Ammon's horn (tissue), 1 donor: ENCODE data around the gene GNG7.
"Not testable (repeated sequence)": the region's sequence is repeated elsewhere in the genome, so short reads cannot be mapped to it uniquely, and the experiment has no call there.

Source experiments
- DNase-seq: peaks from one replicate; pipeline ENCODE4 v3.0.0-alpha.2; 2016; ENCODE audit warnings: low spot score

The GNG7 gene

DNA sequence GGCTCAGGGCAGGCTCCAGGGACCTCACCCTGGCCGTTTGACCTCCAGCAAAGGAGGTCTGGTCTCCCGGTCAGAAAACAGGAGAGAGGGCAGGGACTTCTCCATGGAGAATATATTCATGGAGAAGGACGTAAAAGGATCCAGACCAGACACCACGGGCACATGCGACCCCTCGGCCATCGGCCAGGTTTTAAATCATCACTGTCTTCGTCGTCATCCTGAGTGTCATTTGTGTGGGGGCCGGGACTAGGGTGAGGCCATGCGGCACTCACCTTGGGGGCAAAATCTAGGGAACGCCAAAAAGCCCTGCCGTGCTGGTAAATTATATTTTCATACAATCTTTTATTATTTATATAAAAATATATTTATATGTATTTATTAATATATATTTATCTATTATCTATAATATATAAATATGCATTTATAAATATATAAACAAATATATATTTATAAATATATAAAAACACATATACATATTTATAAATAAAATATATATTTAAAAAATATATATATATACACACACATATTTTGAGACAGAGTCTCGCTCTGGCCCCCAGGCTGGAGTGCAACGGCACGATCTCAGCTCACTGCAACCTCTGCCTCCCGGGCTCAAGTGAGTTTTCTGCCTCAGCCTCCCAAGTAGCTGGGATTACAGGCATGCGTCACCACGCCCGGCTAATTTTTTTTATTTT lies 151.2 kb downstream of the GNG7 start:
- DNase-seq, result no peak

DNA sequence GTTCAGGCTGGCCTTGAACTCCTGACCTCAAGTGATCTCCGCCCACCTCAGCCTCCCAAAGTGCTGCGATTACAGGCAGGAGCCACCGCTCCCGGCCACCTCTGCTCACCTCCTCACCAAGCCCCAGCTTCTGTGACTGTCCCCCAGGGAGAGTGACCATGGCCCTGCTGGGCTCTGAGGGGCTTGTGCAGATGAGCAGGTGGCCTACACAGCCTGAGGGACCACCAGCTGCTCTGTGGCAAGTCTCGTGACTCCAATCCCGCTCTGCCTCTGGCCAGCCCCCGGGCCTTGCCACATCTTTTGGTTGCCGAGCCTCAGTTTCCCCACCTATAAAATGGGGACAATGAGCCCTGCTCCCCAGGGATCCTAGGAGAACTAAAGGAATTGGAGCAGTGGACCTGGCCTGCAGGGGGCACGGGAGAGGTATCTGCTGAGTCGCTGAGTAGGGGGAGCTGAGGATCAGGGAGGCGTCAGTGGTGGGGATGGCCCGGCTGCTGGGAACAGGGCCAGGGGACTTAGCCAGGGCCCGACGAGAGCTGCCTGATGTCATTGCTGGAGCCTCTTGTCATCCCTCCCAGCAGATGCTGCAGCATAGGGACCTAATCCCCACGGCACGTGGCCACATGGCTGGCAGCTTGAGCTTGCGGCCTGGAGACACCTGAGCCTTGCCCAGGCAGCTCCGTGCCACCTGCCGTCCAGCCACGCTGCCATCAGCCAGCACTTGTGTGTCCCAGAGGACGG lies 151.9 kb downstream of the GNG7 start:
- peak; percentile 55 for DNase-seq

- DNase-seq, result peak; percentile 92
Observed at GRCh38 chr19:2549701-2550191, 152.7 kb downstream of the GNG7 start.

GRCh38 chr19:2548966-2549365 lies 153.5 kb downstream of the GNG7 start:
- DNase-seq, result no peak

- DNase-seq, result no peak
Observed at GRCh38 chr19:2547721-2548120, 154.8 kb downstream of the GNG7 start.

DNA sequence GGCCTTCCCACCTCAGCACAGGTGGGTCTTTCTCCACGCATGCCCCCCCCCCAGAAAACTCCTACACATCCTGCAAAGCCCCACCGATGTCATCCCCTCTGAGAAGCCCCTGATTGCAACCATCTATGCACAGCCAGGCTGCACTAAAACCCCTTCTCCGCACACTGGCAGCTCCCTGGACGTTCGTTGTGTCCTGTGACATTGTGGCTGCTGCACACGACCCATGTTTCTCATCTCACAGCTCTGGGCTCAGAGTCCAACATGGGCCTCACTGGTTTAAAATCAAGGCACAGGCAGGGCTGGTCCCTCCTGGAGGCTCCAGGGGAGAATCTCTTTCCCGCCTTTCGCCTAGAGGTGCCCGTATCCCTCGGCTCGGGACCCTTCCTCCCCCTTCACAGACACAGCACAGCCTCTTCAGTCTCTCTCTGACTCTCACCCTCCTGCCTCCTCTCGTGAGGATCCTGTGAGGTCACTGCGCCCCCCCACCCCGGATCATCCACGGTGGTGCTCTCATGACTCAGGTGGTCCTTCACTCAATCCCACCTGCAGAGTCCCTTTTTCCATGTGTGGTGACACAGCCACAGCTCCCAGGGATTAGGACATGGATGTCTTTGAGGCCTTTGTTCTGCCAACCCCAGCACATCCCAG lies 155.3 kb downstream of the GNG7 start:
- no peak for DNase-seq

GRCh38 chr19:2546128-2547032 lies 156.1 kb downstream of the GNG7 start:
- peak; percentile 93 for DNase-seq

- not testable (repeated sequence) for DNase-seq
Observed at GRCh38 chr19:2545416-2546127, 156.9 kb downstream of the GNG7 start.

DNA sequence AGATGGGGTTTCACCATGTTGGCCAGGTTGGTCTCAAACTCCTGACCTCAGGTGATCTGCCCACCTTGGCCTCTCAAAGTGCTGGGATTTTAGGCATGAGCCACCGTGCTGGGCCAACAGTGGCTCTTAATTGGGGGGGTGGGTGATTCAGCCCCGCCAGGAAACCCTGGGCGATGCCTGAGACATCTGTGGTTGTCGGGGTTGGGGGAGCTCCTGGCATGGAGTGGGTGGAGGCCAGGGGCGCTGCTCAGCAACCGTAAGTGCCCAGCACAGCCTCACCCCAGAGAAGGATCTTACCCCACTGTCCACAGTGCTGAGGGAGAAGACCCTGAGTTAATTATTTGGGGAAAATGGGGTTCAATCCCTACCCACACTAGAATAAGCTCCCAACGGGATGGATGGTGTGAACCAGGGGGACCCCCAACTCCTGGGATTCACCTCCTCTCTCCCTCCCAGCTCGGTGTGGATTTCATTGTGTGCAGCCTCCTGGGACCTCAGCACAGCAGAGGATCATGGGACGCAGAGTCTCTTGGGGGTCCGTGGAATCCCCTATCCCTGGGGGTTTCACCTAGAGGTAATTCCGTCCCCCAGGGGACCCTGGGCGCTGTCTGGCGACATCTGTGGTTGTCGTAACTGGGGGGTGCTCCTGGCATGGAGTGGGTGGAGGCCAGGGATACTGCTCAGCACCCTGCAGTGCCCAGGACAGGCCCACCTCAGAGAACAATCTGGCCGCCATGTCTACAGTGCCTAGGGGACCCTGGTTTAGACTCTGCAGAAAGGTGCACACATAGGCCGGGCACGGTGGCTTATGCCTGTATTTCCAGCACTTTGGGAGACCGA lies 157.7 kb downstream of the GNG7 start:
- DNase-seq, result no peak

GRCh38 chr19:2543463-2544442 lies 158.7 kb downstream of the GNG7 start:
- DNase-seq, result peak; percentile 96

DNA sequence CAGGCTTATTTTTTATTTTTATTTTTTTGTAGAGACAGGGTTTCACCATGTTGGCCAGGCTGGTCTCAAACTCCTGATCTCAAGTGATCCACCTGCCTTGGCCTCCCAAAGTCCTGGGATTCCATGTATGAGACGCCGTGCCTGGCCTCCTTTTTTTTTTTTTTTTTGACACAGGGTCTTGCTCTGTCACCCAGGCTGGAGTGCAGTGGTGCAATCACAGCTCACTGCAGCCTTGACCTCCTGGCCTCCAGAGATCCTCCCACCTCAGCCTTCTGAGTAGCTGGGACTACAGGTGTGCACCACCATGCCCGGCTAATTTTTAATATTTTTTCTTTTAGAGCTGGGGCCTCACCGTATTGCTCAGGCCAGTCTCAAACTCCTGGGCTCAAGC lies 159.4 kb downstream of the GNG7 start:
- not testable (repeated sequence) for DNase-seq

- DNase-seq, result no peak
Observed at GRCh38 chr19:2542341-2543069, 160.0 kb downstream of the GNG7 start.

DNA sequence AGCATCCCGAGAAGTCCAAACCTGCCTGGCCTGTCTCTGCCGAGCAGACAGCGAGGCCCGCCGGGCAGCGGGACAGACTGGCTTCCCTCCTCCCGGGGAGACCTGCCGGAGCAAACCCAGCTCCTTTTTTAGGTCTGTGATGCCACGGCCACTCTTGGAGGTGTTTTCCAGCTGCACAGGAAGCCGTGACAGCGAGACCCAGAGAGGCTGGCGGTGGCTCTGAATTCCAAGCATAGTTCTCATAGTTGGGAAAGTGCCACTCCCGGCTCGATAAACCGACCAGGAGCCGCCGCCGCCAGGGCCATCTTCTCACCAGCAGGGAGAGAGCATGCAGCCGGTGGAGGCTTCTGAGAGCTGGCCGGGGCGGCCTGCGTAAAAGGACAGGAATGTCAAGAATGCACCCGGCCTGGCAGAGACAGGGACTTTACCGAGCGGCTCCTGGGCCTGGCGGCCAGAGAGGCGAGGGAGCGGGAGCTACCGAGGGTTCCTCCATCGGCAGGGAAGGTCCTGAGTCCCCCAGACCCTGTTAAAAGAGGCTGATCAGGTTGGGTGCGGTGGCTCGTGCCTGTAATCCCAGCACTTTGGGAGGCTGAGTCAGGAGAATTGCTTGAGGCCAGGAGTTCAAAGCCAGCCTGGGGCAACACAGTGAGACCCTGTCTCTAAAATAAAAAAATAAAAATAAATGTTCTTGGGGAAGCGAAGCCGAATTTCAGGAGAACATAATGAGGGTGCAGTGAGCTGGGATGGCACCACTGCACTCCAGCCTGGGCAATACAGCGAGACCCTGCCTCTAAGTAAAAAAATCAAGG lies 161.6 kb downstream of the GNG7 start:
- DNase-seq, result no peak

GRCh38 chr19:2540251-2540645 lies 162.2 kb downstream of the GNG7 start:
- no peak for DNase-seq

GRCh38 chr19:2538096-2538757 lies 164.3 kb downstream of the GNG7 start:
- DNase-seq, result no peak

- DNase-seq, result not testable (repeated sequence)
Observed at GRCh38 chr19:2537584-2537983, 164.9 kb downstream of the GNG7 start.

- DNase-seq, result no peak
Observed at GRCh38 chr19:2536461-2536860, 166.0 kb downstream of the GNG7 start.
